ENCODE results near the gene KRT9.

GRCh38 chr17:41529491-41529915, 42.4 kb downstream of the KRT9 start:
- TF ChIP-seq CTCF (IDR thresholded peaks at IDR 0.05) (no peak), POLR2A (IDR thresholded peaks at IDR 0.05) (no peak)

Data from prostate gland (tissue), 2 donors.